Measurements from ENCODE around the gene SCN3A. TPM values are rescaled to one million over a fixed set of nuclear protein-coding genes. Genes with fewer than 3 reads are reported as not detected.

SCN3A gene
- total and polyA plus RNA-seq, 2 of the 4 experiments (the other 2 are of a cell fraction) = 0.26 to 0.90 TPM

GRCh38 chr2:165054652-165055051, 149.2 kb downstream of the SCN3A start:
- Histone ChIP-seq H2BK20ac (ENCODE audit: low read depth, low read length) (no peak overlapping the region), H3K4me3 (ENCODE audit: insufficient read depth, low read depth, low read length) (no peak overlapping the region), H3K18ac (ENCODE audit: low read depth, low read length) (no peak overlapping the region), H3K4me1 (ENCODE audit: control insufficient read depth, insufficient read depth, low read length) (no peaks in the 10 kb centered on the region), H3K27me3 (ENCODE audit: control insufficient read depth, insufficient read depth, low read length) (no peaks in the 10 kb centered on the region), H2AK5ac (ENCODE audit: low read depth, low read length) (no peak overlapping the region), H3K4me2 (ENCODE audit: low read depth, low read length) (no peak overlapping the region), H2BK15ac (ENCODE audit: low read depth, low read length) (no peak overlapping the region), H4K8ac (ENCODE audit: low read depth in 2 of 2, low read length in 2 of 2) (no peak overlapping the region), H3K56ac (ENCODE audit: extremely low read depth, insufficient read depth, low read length) (no peak overlapping the region), H3K9me3 (ENCODE audit: control insufficient read depth, insufficient read depth, low read length) (no peaks in the 10 kb centered on the region), H3K14ac (replicated peaks; ENCODE audit: low read depth, low read length) (no peak overlapping the region), H2AK9ac (replicated peaks; ENCODE audit: low read depth, low read length, poor library complexity) (no peak overlapping the region), H3K36me3 (ENCODE audit: control insufficient read depth, insufficient read depth, low read length) (no peaks in the 10 kb centered on the region), H2AFZ (replicated peaks; ENCODE audit: low read length, poor library complexity) (no peak overlapping the region), H4K91ac (ENCODE audit: insufficient read depth, low read depth, low read length) (no peak overlapping the region), H3K79me1 (ENCODE audit: low read depth in 1 of 2, low read length in 2 of 2) (no peaks in the 10 kb centered on the region), H4K20me1 (ENCODE audit: insufficient read depth, low read length) (no peaks in the 10 kb centered on the region), H3K4ac (ENCODE audit: low read depth, low read length) (no peak overlapping the region), H4K5ac (ENCODE audit: low read depth, low read length) (no peak overlapping the region), H3K9ac (ENCODE audit: low read depth, low read length) (no peak overlapping the region), H3K9me1 (ENCODE audit: insufficient read depth, low read length) (no peaks in the 10 kb centered on the region), H3K23ac (ENCODE audit: low read depth, low read length) (no peak overlapping the region), H2BK5ac (ENCODE audit: low read depth, low read length, poor library complexity, severe bottlenecking) (no peak overlapping the region), H2BK120ac (ENCODE audit: low read depth, low read length) (no peak overlapping the region), H3K27ac (ENCODE audit: insufficient read depth, low read length) (no peak overlapping the region)
- dilution Hi-C loops (cut with HindIII; ENCODE audit: low sequenced_read_pairs, unreplicated experiment) (no loop called here), intact Hi-C loops (cut with micrococcal nuclease) (no loop called here), in situ Hi-C loops (cut with MboI; ENCODE audit: low sequenced_read_pairs) (no loop called here)
- TF ChIP-seq MXI1 (IDR thresholded peaks at IDR 0.05; ENCODE audit: borderline replicate concordance, low read depth, low read length) (no peak), CEBPB (IDR thresholded peaks at IDR 0.05; ENCODE audit: low read depth, low read length) (no peak), FOS (IDR thresholded peaks at IDR 0.05; ENCODE audit: low read depth, low read length) (no peak), RAD21 (IDR thresholded peaks at IDR 0.05; ENCODE audit: low read length) (no peak), SMC3 (IDR thresholded peaks at IDR 0.05; ENCODE audit: low read depth, low read length) (no peak), CTCF (conservative IDR thresholded peaks at IDR 0.05; ENCODE audit: low read depth, low read length) (no peak), MAZ (IDR thresholded peaks at IDR 0.05; ENCODE audit: borderline replicate concordance, low read depth, low read length) (no peak)
- ChIA-PET CTCF (no interaction called here), POLR2A (ENCODE audit: unreplicated experiment) (no interaction called here)
- no CpG with 5 or more reads among the region's 3 CpGs for WGBS, 2 experiments (ENCODE audit: extremely low coverage in 2 of 2, insufficient read length in 1 of 2)
- no peak for ATAC-seq (ENCODE audit: low read depth)
- no peak for DNase-seq
- BruUV-seq (replicated peaks) = no TSS peak

Data from IMR-90 (cell line).